Stimulated activated CD8-positive, alpha-beta memory T cell treated with anti-CD3 and anti-CD28 coated beads, Interleukin-4, amount 100 ng/mL, for 24 hours (primary cell): ENCODE measurements around the gene TNS1.
"Not testable (repeated sequence)": the region's sequence is repeated elsewhere in the genome, so short reads cannot be mapped to it uniquely, and the experiment has no call there.

ENCODE experiments used
- DNase-seq: peaks from one replicate; pipeline ENCODE4 v3.0.0-alpha.2; 2020; ENCODE audit warnings: low read depth

Gene TNS1

GRCh38 chr2:218029366-218030360, 26.9 kb upstream of the TNS1 start:
- no peak for DNase-seq

GRCh38 chr2:218028562-218029348, 26.0 kb upstream of the TNS1 start:
- no peak for DNase-seq

GRCh38 chr2:218028189-218028495, 25.3 kb upstream of the TNS1 start:
- no peak for DNase-seq

- DNase-seq, result no peak
These were observed 24.8 kb upstream of the TNS1 start for GRCh38 chr2:218027426-218028188.

GRCh38 chr2:218026676-218027425, 24.1 kb upstream of the TNS1 start:
- DNase-seq, result no peak

GRCh38 chr2:218026244-218026643, 23.4 kb upstream of the TNS1 start:
- DNase-seq, result no peak

GRCh38 chr2:218024871-218025270, 22.1 kb upstream of the TNS1 start:
- DNase-seq, result no peak

GRCh38 chr2:218024336-218024735, 21.5 kb upstream of the TNS1 start:
- DNase-seq, result no peak

GRCh38 chr2:218023636-218024035, 20.8 kb upstream of the TNS1 start:
- DNase-seq, result no peak

GRCh38 chr2:218022851-218023530, 20.2 kb upstream of the TNS1 start:
- DNase-seq, result no peak

- DNase-seq, result no peak
These were observed 19.5 kb upstream of the TNS1 start for GRCh38 chr2:218022131-218022850.

- no peak for DNase-seq
These were observed 18.8 kb upstream of the TNS1 start for GRCh38 chr2:218021536-218022071.

GRCh38 chr2:218020966-218021535, 18.3 kb upstream of the TNS1 start:
- DNase-seq, result no peak

- DNase-seq, result no peak
These were observed 17.5 kb upstream of the TNS1 start for GRCh38 chr2:218020281-218020680.

GRCh38 chr2:218019411-218020060, 16.7 kb upstream of the TNS1 start:
- no peak for DNase-seq

- not testable (repeated sequence) for DNase-seq
These were observed 16.0 kb upstream of the TNS1 start for GRCh38 chr2:218018842-218019125.

- DNase-seq, result no peak
These were observed 14.6 kb upstream of the TNS1 start for GRCh38 chr2:218017211-218018053.

- DNase-seq, result no peak
These were observed 14.0 kb upstream of the TNS1 start for GRCh38 chr2:218016810-218017209.
